ENCODE measurements around the gene ARID1B.
A peak's percentile ranks its signal among the peaks of the same experiment; 100 is the strongest.

The ARID1B gene

GRCh38 chr6:157094038-157094437 lies 316.9 kb downstream of the ARID1B start:
- DNase-seq (ENCODE audit: low read depth, low spot score), result no peak

- DNase-seq (ENCODE audit: low read depth, low spot score), result no peak
These were observed 317.9 kb downstream of the ARID1B start for GRCh38 chr6:157095084-157095483.

DNA sequence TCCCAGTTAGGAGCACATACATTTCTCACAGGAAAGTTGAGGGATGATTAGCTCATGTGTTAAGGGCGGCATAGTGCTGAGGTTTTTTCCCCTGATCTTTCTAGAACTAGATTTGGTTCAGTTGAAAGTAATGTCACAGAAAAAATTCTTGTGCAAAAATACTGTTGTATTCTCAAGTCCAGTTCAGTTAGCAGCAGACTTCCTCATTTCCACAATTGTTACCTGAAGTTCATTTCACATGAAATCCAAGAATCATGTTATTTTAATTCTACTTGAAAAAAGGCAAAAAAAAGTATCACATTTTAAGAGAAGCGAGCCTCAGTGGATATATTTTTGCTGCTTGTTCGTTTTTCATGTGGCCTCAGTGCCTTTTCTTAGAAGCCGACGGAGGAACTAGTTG lies 318.4 kb downstream of the ARID1B start:
- no peak for DNase-seq (ENCODE audit: low read depth, low spot score)

DNA sequence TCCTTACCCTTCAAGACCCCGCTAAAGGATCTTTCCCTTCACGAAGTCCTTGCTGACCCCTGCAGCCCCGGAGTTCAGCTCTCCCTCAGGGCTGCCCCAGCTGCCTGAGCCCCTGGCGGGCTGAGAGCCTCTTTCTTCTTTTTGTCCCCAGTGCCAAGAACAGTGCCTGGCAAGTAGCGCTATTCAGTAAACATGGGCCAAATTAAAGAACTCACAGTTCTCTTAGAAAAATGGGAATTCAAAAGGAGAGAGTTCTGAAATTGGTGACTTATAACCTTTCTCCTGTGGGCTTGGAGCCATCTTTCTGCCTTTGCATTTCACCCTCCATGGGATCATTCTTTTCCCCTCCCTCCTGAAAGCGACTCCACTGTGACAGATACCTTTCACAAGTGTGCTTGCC lies 318.9 kb downstream of the ARID1B start:
- DNase-seq (ENCODE audit: low read depth, low spot score), result no peak

GRCh38 chr6:157096522-157096921 lies 319.3 kb downstream of the ARID1B start:
- DNase-seq (ENCODE audit: low read depth, low spot score), result no peak

GRCh38 chr6:157097255-157097955 lies 320.2 kb downstream of the ARID1B start:
- no peak for DNase-seq (ENCODE audit: low read depth, low spot score)

DNA sequence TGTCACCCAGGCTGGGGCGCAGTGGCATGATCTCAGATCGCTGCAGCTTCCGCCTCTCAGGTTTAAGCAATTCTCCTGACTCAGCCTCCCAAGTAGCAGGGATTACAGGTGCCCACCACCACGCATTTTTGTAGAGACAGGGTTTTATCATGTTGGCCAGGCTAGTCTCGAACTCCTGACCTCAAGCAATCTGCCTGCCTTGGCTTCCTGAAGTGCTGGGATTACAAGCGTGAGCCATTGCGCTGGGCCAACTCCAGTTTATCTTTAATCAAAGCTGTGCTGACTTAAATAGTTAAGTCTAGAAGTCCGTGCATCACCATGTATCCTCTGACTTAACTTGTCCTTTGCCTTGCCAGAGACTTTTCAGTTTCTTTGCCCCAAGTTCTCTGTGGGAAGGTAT lies 321.8 kb downstream of the ARID1B start:
- DNase-seq (ENCODE audit: low read depth, low spot score), result no peak

- no peak for DNase-seq (ENCODE audit: low read depth, low spot score)
These were observed 322.9 kb downstream of the ARID1B start for GRCh38 chr6:157099912-157100593.

DNA sequence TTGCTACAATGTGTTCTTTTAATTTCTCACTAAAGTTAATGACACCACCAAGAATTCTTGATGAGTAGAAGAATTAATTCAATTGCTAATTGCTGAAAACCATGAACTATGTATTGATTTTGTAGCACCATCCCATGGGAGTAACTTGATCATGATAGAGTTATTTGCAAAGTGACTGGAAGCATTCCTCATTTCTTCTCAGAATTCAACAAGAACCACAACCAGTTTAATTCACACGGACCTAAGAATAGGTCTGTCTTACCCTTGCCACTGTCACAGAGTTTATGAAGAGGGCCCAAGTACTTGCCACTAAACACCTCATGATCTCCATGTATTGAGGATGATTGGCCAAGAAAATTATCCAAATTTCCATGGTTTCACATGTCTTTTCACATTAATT lies 324.0 kb downstream of the ARID1B start:
- no peak for DNase-seq (ENCODE audit: low read depth, low spot score)

GRCh38 chr6:157104803-157105202 lies 327.6 kb downstream of the ARID1B start:
- DNase-seq (ENCODE audit: low read depth, low spot score), result no peak

DNA sequence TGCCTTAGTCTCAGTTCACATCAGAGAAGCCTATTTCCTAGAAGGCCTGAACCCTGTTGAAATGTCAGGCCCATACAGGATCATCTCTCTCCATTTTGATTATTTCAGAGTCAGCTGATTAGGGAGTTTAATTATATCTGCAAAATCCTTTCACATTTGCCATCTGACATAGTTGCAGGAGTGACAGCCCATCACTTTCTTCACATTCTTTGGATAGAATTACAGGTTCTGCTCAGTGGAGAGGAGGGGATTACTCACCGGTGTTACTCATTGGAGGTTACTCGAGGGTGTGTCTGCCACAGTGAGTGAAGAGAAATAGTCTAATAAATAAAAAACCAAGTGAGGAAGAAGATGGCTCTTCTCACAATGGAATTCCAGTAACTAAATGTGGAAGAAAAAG lies 329.3 kb downstream of the ARID1B start:
- peak; percentile 57 for DNase-seq (ENCODE audit: low read depth, low spot score)

DNA sequence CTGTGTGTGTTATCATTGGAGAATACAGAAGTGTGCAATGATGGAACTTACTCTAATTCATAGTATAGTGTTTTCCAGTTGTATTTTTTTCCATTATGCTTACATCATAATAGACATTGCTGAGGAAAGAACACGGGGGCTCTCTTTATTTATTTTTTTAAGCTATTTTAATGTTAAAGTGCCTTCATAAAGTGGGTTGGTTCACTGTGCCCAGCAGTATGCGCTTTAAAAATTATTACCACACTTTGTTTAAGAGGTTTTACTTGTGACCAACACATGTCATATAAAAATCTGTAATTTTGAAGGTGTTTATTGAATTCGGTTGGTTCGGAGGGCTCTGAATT lies 330.4 kb downstream of the ARID1B start:
- no peak for DNase-seq (ENCODE audit: low read depth, low spot score)

GRCh38 chr6:157107915-157108651 lies 330.9 kb downstream of the ARID1B start:
- peak; percentile 73 for DNase-seq (ENCODE audit: low read depth, low spot score)

GRCh38 chr6:157108923-157109322 lies 331.7 kb downstream of the ARID1B start:
- no peak for DNase-seq (ENCODE audit: low read depth, low spot score)

DNA sequence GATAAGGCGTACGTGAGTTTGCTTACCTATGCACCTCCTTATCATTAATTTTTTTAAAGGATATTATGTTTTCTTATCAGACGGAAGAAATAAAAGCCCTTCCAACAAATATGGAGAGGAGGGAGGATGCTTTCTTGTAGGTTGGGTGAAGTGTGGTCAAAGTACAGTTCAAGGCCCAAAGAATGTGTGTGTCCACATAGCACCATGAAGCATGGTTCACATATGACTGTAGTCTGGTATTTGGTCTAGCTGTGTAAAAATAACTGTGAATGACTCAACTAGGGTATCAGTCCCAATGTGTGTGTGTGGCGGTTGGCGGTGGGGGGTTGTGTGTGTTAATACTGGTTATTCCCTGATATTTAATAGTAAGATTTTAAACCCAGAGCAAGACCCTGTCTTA lies 333.4 kb downstream of the ARID1B start:
- peak; percentile 10 for DNase-seq (ENCODE audit: low read depth, low spot score)

DNA sequence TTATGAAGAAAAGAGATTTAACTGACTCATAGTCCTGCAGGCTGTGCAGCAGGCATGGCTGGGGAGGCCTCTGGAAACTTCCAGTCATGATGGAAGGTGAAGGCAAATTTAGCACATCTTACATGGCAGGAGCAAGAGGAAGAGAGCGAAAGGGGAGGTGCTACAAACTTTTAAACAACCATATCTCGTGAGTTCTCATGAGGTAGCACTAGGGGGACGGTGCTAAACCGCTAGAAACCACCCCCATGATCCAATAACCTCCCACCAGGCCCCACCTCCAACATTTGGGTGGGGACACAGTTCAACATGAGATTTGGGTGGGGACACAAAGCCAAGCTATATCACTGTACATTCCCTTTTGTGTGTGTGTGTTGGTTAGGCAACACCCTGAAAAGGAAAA lies 336.2 kb downstream of the ARID1B start:
- DNase-seq (ENCODE audit: low read depth, low spot score), result no peak

GRCh38 chr6:157116426-157116825 lies 339.2 kb downstream of the ARID1B start:
- DNase-seq (ENCODE audit: low read depth, low spot score), result no peak

GRCh38 chr6:157117431-157118095 lies 340.4 kb downstream of the ARID1B start:
- no peak for DNase-seq (ENCODE audit: low read depth, low spot score)

DNA sequence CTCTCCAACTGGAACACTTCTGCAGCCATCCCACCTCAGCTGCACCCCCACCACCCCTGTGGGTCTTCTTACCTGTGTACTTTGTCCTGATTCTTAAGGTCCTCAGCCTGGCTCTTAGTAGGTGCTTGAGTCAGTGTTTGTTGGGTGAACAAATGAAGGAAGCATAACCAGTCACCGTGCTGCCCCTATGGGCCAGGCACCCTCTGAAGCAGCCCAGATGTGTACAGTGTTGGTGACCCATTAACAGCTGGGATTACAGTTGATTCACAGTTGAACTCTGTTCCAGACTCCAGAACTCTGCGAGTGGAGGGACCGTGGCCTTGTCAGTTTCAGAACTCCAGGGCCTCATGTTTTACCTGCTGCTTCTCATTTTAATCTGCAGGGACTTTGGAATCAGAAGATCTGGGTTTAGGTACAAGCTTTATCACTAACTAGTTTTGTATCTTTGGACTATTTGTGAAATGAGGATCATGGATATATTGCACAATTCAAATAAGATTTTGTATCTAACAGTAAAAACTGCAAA lies 342.4 kb downstream of the ARID1B start:
- DNase-seq (ENCODE audit: low read depth, low spot score), result no peak

GRCh38 chr6:157120534-157121232 lies 343.5 kb downstream of the ARID1B start:
- no peak for DNase-seq (ENCODE audit: low read depth, low spot score)

DNA sequence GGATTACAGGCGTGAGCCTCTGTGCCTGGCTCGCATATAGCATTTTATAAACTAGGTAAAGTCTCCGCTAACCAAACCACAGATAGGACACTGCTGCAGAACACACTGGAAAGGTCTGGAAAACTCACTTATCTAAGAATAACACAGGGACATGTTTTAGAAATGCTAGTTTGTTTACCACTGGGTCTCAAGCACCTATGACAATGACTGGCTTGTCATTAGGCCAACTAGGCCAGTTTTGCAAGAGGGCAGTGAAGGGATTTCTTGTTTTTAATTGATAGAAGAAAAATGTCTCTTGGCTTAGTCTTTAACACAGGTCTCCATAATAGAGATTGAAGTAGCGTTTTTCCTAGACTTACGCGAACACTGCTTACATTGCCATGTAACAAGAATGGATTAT lies 344.7 kb downstream of the ARID1B start:
- DNase-seq (ENCODE audit: low read depth, low spot score), result no peak

All from astrocyte of the hippocampus (primary cell).